Fibroblast of pulmonary artery (primary cell): ENCODE results near the gene SEMA3C.
A peak's percentile ranks its signal among the peaks of the same experiment; 100 is the strongest.

Source experiments
- DNase-seq: peaks from one replicate; pipeline ENCODE4 v3.0.0-alpha.2; 2010; ENCODE audit warnings: low read depth
- H3K4me3 ChIP-seq: replicated peaks from 2 replicates; pipeline ENCODE4 v1.5.1; 2011; ENCODE audit warnings: low read depth, mild to moderate bottlenecking, control low read depth, low read length, moderate library complexity
- TF ChIP-seq, protein P1 (sequence below): IDR thresholded peaks from 2 replicates; pipeline ENCODE4 v1.5.1; 2011; ENCODE audit warnings: mild to moderate bottlenecking, control low read depth, low read length, inconsistent platforms; ENCODE audit errors: missing control alignments

The SEMA3C gene

DNA sequence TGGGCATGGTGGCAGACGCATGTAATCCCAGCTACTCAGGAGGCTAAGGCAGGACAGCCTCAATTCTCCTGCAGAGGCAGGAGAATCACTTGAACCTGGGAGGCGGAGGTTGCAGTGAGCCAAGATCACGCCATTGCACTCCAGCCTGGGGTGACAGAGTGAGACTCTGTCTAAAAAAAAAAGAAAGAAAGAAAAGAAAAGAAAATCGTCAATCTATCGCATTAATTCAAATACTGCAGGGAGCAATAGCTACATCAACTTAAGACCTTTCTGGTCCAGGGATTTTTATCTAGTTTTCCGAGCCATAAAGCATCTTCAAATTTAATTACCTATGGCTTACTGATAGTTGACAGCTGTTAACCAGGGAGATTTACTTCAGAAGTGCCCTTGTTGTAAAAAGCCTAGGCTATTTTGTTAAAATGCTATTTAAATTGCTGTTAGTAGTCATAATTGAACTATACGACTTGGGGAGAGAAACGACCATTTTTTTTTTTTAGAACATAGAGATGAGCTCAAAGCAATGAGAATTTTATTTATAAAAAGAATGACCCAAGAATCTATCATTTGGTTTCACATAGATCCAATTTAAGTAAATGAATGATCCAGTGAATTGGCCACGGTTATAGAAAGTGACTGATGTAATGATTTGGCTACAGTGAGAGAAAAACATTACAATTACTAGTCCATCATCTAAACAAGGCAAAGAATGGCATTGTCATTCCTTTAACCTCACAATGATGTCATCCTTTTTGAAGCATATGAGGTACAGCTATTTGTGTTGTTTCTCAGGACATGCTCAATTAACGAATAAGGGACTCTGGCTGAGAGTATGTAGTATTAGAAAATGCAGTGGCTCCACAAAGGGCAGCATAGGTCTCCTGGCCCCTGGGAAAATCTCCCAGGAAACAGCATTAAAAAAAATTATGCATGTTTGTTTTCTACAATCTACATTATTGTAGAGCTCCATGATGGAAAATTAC is 85.3 kb downstream of the SEMA3C start:
- H3K4me3 ChIP-seq: no peak overlapping the region
- DNase-seq: peak; percentile 54
- TF ChIP-seq, protein P1, sequence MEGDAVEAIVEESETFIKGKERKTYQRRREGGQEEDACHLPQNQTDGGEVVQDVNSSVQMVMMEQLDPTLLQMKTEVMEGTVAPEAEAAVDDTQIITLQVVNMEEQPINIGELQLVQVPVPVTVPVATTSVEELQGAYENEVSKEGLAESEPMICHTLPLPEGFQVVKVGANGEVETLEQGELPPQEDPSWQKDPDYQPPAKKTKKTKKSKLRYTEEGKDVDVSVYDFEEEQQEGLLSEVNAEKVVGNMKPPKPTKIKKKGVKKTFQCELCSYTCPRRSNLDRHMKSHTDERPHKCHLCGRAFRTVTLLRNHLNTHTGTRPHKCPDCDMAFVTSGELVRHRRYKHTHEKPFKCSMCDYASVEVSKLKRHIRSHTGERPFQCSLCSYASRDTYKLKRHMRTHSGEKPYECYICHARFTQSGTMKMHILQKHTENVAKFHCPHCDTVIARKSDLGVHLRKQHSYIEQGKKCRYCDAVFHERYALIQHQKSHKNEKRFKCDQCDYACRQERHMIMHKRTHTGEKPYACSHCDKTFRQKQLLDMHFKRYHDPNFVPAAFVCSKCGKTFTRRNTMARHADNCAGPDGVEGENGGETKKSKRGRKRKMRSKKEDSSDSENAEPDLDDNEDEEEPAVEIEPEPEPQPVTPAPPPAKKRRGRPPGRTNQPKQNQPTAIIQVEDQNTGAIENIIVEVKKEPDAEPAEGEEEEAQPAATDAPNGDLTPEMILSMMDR: no peak

DNA sequence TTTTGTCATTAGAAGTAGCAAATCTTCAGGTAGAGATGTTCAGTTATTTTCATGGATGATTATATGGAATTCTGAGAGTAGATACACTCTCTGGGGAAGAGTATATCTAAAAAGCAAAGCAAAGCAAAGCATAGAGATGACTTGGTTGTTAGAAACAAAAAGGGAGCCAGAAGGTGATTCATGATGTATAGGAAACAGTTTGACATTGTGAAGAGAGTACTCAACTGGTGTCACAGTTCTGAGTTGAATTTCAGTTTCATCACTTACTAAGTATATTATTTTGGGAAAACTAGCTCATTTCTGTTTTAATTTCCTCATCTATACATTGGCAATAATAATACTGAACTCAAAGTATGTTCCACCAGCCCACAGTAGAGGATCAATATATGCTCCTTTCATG is 86.8 kb downstream of the SEMA3C start:
- DNase-seq: peak; percentile 36
- TF ChIP-seq, protein P1: no peak
- H3K4me3 ChIP-seq: no peak overlapping the region

GRCh38 chr7:80830584-80831285 is 88.1 kb downstream of the SEMA3C start:
- H3K4me3 ChIP-seq: no peak overlapping the region

DNA sequence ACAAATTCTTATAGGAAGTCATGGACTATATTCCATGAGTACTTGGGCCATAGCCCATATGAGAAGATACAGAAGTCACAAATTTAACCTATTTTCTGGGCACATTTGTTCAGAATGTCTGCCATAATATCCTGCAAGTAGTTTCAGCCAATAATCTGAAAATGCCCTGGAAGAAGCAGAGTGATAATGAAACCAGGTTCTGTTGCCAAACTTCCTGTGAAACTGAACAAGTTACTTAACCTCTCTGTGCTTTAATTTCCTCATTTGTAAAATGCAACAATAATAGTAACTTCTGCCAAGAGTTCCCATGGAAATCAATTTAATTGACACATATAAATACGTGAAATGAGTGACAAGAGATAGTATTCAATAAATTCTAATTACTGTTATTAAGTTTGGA is 88.8 kb downstream of the SEMA3C start:
- no peak overlapping the region for H3K4me3 ChIP-seq
- TF ChIP-seq, protein P1: no peak
- no peak for DNase-seq

More at GRCh38 chr7:80830584-80831285, 88.1 kb downstream of the SEMA3C start:
- DNase-seq: peak; percentile 55
- TF ChIP-seq, protein P1: no peak

DNA sequence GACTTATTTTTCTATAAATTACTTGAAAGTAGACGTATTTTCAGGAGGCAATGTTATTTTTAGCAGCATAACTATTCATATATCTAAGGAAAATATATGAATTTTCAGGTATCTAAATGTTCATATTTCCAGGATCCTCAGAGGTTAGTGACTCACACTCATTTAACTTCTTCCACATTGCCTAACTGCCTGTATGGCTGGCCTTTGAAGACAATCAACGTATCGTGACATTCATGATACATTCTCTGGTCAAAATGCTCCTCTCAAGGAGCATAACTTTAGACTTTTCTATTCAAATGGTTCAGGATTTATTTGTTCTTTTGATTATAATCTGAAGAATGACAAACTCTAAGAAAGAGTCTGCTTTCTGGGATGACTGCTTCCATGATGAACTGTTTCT is 89.3 kb downstream of the SEMA3C start:
- TF ChIP-seq, protein P1: no peak
- H3K4me3 ChIP-seq: no peak overlapping the region
- no peak for DNase-seq

- TF ChIP-seq, protein P1: no peak
- peak; percentile 50 for DNase-seq
- H3K4me3 ChIP-seq: no peak overlapping the region
Observed at GRCh38 chr7:80827239-80827633, 91.6 kb downstream of the SEMA3C start.
